Endothelial cell of umbilical vein (primary cell): ENCODE data around the gene TMEM214. TPM values are rescaled to one million over a fixed set of nuclear protein-coding genes. Genes with fewer than 3 reads are reported as not detected.

Experiments used
- BruUV-seq: library from RNA; stranded (reverse); fragments of 400-500 nt; replicated peaks from 2 replicates; lab custom pipeline; 2021; lab: Mats Ljungman, UMichigan
- CTCF ChIA-PET: fragments of 300-600, 350-600 bp; sonication (Branson Sonifier 250); formaldehyde crosslinking; loops from one replicate; lab custom pipeline; 2021; ENCODE audit warnings: antibody characterized with exemption, inconsistent platforms; lab: Charles Lee
- POLR2A ChIA-PET: fragments of 300-600, 350-600 bp; sonication (Branson Sonifier 250); formaldehyde crosslinking; loops from one replicate; lab custom pipeline; 2021; ENCODE audit warnings: antibody characterized with exemption, inconsistent platforms; lab: Charles Lee
- DNase-seq: peaks from one replicate; pipeline ENCODE4 v3.0.0-alpha.2; 2011; ENCODE audit warnings: low read depth, low spot score
- FAIRE-seq: peaks from 2 replicates; lab custom pipeline; 2011; peaks lifted over from hg19 to GRCh38; lab: Jason Lieb, UNC
- H2AFZ ChIP-seq: 2 replicates; pipeline ENCODE4 v1.6.0; 2012; ENCODE audit warnings: low read depth, low read length, control low read depth, inconsistent platforms
- H3K27ac ChIP-seq: 2 replicates; pipeline ENCODE4 v1.5.1; 2011; ENCODE audit warnings: low read depth, mild to moderate bottlenecking, control low read depth, low read length, moderate library complexity; ENCODE audit not compliant: insufficient read depth
- H3K27me3 ChIP-seq, 2 experiments: 2 replicates each; pipeline versions ENCODE4 v1.6.0 to v1.6.1; 2011; ENCODE audit warnings: low read length in 2 of 2, mixed read lengths in 1 of 2; ENCODE audit not compliant: control insufficient read depth in 2 of 2, insufficient read depth in 2 of 2
- H3K36me3 ChIP-seq, 2 experiments: 2 replicates in 1 of 2; 3 replicates in 1 of 2; pipeline ENCODE4 v1.5.1; 2011; ENCODE audit warnings: low read length in 2 of 2, mild to moderate bottlenecking in 1 of 2, moderate library complexity in 1 of 2; ENCODE audit not compliant: control insufficient read depth in 2 of 2, insufficient read depth in 2 of 2; ENCODE audit errors: extremely low read depth in 1 of 2
- H3K4me1 ChIP-seq: 3 replicates; pipeline ENCODE4 v1.5.1; 2011; ENCODE audit warnings: mild to moderate bottlenecking, low read length; ENCODE audit not compliant: control insufficient read depth, insufficient read depth; ENCODE audit errors: extremely low read depth
- H3K4me2 ChIP-seq: 2 replicates; pipeline ENCODE4 v1.6.1; 2011; ENCODE audit warnings: low read length, control low read depth, mixed read lengths; ENCODE audit not compliant: insufficient read depth
- H3K4me3 ChIP-seq, 3 experiments: fragments of 200-600 bp in 1 of 3; sonication (generic), shearing (Covaris generic) in 1 of 3; replicated peaks in 1 of 3; 2 replicates each; pipeline ENCODE4 v1.5.1; 2011 to 2016; ENCODE audit warnings: control low read depth in 3 of 3, low read length in 3 of 3, mild to moderate bottlenecking in 2 of 3, inconsistent platforms in 1 of 3, low read depth in 1 of 3, moderate library complexity in 1 of 3; ENCODE audit not compliant: insufficient read depth in 1 of 3
- H3K79me2 ChIP-seq: 2 replicates; pipeline ENCODE4 v1.6.0; 2012; ENCODE audit warnings: low read length, inconsistent platforms; ENCODE audit not compliant: control insufficient read depth, insufficient read depth
- H3K9ac ChIP-seq: replicated peaks from 2 replicates; pipeline ENCODE3; 2011; ENCODE audit warnings: low read length, control low read depth; ENCODE audit not compliant: insufficient read depth; ENCODE audit errors: extremely low read depth
- H3K9me1 ChIP-seq: replicated peaks from 3 replicates; pipeline ENCODE4 v1.6.0; 2011; ENCODE audit warnings: mild to moderate bottlenecking, low read length; ENCODE audit not compliant: control insufficient read depth, insufficient read depth; ENCODE audit errors: extremely low read depth
- H3K9me3 ChIP-seq: replicated peaks from 2 replicates; pipeline ENCODE4 v1.5.1; 2012; ENCODE audit warnings: low read length, inconsistent platforms; ENCODE audit not compliant: control insufficient read depth, insufficient read depth
- H4K20me1 ChIP-seq: replicated peaks from 2 replicates; pipeline ENCODE3; 2011; ENCODE audit warnings: mild to moderate bottlenecking, low read length; ENCODE audit not compliant: control insufficient read depth, insufficient read depth; ENCODE audit errors: extremely low read depth
- EZH2 ChIP-seq: IDR thresholded peaks from 2 replicates; pipeline ENCODE4 v1.6.1; 2012; ENCODE audit warnings: borderline replicate concordance, low read depth, mild to moderate bottlenecking, moderate library complexity, low read length, inconsistent platforms; ENCODE audit not compliant: severe bottlenecking
- GATA2 ChIP-seq: IDR thresholded peaks from 2 replicates; pipeline ENCODE4 v1.7.0; 2011; ENCODE audit warnings: low read depth, mild to moderate bottlenecking, moderate library complexity, mixed read lengths, low read length; ENCODE audit not compliant: insufficient read length, insufficient read depth
- JUN ChIP-seq: IDR thresholded peaks from 2 replicates; pipeline ENCODE4 v1.6.1; 2011; ENCODE audit warnings: borderline replicate concordance, low read depth; ENCODE audit not compliant: insufficient read length, insufficient read depth
- MYC ChIP-seq: IDR thresholded peaks from one replicate; pipeline ENCODE4 v1.6.1; 2011; ENCODE audit warnings: mild to moderate bottlenecking, low read depth, low read length
- POLR2A ChIP-seq: IDR thresholded peaks from 2 replicates; pipeline ENCODE4 v1.6.1; 2012; ENCODE audit warnings: low read depth, mild to moderate bottlenecking, control low read depth, low read length
- POLR2AphosphoS5 ChIP-seq: IDR thresholded peaks from 2 replicates; pipeline ENCODE4 v1.6.1; 2012; ENCODE audit warnings: low read depth, mild to moderate bottlenecking, control low read depth, low read length, moderate library complexity; ENCODE audit not compliant: insufficient read depth
- dilution Hi-C: fragments of 300-500 bp; cut with MboI; formaldehyde crosslinking; loops from one replicate; pipeline ENCODE4 v1.15.0; 2019; ENCODE audit warnings: low sequenced_read_pairs; ENCODE audit not compliant: extremely low pct_ligation_motif_present
- intact Hi-C: fragments of 100-400 bp; cut with micrococcal nuclease; formaldehyde crosslinking; loops from one replicate; pipeline ENCODE4 v1.10.0; 2022
- polyA plus RNA-seq, 4 experiments: library from polyadenylated mRNA; depleted of rRNA in 3 of 4; stranded (reverse) in 3 of 4; unstranded in 1 of 4; fragments of >200 nt; gene quantifications; 2 replicates each; pipeline versions ENCODE4 v1.2.1 to v1.2.3, GENCODE V29; 2011 to 2012; ENCODE audit warnings: missing spikeins in 1 of 4
- total RNA-seq: library from RNA; stranded (reverse); gene quantifications from 2 replicates; pipeline ENCODE4 v1.2.3, GENCODE V29; 2021
- TF ChIP-seq, protein P1 (sequence below), 2 donors: IDR thresholded peaks; 1 replicate in 1 of 2; 2 replicates in 1 of 2; pipeline ENCODE4 v1.5.1; 2011; ENCODE audit warnings: low read length in 2 of 2, mild to moderate bottlenecking in 2 of 2, moderate library complexity in 2 of 2, control low read depth in 1 of 2, inconsistent platforms in 1 of 2, low read depth in 1 of 2; ENCODE audit not compliant: insufficient read depth in 1 of 2; ENCODE audit errors: extremely low read depth in 1 of 2
- TF ChIP-seq, protein P2 (sequence below): IDR thresholded peaks from 2 replicates; pipeline ENCODE4 v1.6.1; 2011; ENCODE audit not compliant: insufficient read depth, insufficient read length

The TMEM214 gene
- total and polyA plus RNA-seq, 2 donors (not counting 3 experiments of a cell fraction or from before 2014, with no cell fraction given): 109 to 163 TPM

DNA sequence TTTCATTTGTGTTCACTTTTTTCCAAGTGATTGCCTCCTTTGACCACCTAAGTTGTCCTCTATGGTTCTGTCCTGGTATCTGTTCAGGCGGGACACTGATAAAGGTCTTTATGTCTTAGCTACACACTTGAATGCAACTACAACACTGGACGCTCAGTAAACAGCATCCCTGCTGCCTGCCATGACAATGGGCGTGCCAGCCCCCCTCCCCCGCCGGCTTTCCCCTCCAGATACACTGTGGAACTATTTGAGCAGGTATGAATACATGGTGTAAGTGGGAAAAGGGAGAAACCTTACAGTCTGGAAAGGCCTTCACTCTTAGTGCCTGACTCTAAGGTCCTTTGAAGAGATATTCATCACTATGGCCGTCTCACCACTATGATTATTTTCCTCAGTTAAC lies 24.4 kb downstream of the TMEM214 start:
- no peak for TF ChIP-seq EZH2
- no peak for TF ChIP-seq MYC
- TF ChIP-seq POLR2A: no peak
- no peak for TF ChIP-seq POLR2AphosphoS5
- no peak for TF ChIP-seq JUN
- TF ChIP-seq, protein P1, sequence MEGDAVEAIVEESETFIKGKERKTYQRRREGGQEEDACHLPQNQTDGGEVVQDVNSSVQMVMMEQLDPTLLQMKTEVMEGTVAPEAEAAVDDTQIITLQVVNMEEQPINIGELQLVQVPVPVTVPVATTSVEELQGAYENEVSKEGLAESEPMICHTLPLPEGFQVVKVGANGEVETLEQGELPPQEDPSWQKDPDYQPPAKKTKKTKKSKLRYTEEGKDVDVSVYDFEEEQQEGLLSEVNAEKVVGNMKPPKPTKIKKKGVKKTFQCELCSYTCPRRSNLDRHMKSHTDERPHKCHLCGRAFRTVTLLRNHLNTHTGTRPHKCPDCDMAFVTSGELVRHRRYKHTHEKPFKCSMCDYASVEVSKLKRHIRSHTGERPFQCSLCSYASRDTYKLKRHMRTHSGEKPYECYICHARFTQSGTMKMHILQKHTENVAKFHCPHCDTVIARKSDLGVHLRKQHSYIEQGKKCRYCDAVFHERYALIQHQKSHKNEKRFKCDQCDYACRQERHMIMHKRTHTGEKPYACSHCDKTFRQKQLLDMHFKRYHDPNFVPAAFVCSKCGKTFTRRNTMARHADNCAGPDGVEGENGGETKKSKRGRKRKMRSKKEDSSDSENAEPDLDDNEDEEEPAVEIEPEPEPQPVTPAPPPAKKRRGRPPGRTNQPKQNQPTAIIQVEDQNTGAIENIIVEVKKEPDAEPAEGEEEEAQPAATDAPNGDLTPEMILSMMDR (IDR thresholded peaks at IDR 0.05; ENCODE audit: extremely low read depth in 1 of 2, insufficient read depth in 1 of 2, low read depth in 1 of 2, low read length in 2 of 2): no peak
- TF ChIP-seq, protein P2, sequence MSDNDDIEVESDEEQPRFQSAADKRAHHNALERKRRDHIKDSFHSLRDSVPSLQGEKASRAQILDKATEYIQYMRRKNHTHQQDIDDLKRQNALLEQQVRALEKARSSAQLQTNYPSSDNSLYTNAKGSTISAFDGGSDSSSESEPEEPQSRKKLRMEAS: no peak
- no peak for TF ChIP-seq GATA2
- dilution Hi-C loops: no loop called here
- no peaks in the 10 kb centered on the region for H3K27me3 ChIP-seq
- POLR2A ChIA-PET: no interaction called here
- H3K36me3 ChIP-seq: peaks cover 3 to 30% of the 10 kb centered on the region in 2 experiments
- no peaks in the 10 kb centered on the region for H4K20me1 ChIP-seq
- CTCF ChIA-PET: interaction anchor here (1.5 kb wide), 1 partner anchor 28 kb away, joined by 4 read pairs; no protein-coding TSS in a partner anchor
- H3K27ac ChIP-seq: no peak overlapping the region
- H2AFZ ChIP-seq: no peak overlapping the region
- no peaks in the 10 kb centered on the region for H3K79me2 ChIP-seq
- peaks cover 2% of the 10 kb centered on the region for H3K4me1 ChIP-seq
- H3K9me3 ChIP-seq: no peaks in the 10 kb centered on the region
- H3K9me1 ChIP-seq: no peaks in the 10 kb centered on the region
- H3K4me2 ChIP-seq: no peak overlapping the region
- H3K4me3 ChIP-seq: no peak overlapping the region
- no TSS peak for BruUV-seq
- H3K9ac ChIP-seq: no peak overlapping the region
- DNase-seq (no peak), FAIRE-seq (peak; percentile 4)
- intact Hi-C loops: no loop called here
